ENCODE results near the gene GPR63.

GPR63 gene

DNA sequence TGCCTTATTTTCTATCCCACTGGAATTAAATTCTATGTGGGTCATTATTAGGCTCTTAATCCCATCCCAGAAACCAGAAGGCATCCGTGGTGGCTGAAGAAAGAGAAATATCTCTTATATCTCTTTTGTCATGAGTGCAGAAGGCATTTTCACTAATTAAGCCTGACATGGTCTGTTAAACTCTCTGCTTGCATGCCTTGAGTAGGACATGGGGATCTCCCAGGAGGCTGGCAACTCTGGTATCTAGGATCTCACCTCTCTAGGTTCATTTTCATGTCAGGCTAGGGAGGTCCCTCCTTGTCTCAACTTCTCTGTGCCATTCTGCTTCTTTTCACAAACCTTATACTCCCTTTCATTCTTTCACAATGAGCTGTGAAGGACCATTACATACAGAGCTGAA, 25.3 kb upstream of the GPR63 start:
- TF ChIP-seq Cebpa-rat (IDR thresholded peaks at IDR 0.05) = no peak
- no peak overlapping the region for H3K4me2 ChIP-seq
- H3K9ac ChIP-seq = no peak overlapping the region
- no peaks in the 10 kb centered on the region for H3K9me3 ChIP-seq (replicated peaks in 1 of 11)
- H3K4me3 ChIP-seq = no peak overlapping the region
- no peaks in the 10 kb centered on the region for H3K27me3 ChIP-seq
- no peaks in the 10 kb centered on the region for H4K20me1 ChIP-seq
- no peak overlapping the region for H3K27ac ChIP-seq
- no peaks in the 10 kb centered on the region for H3K36me3 ChIP-seq
- no peaks in the 10 kb centered on the region for H3K4me1 ChIP-seq

DNA sequence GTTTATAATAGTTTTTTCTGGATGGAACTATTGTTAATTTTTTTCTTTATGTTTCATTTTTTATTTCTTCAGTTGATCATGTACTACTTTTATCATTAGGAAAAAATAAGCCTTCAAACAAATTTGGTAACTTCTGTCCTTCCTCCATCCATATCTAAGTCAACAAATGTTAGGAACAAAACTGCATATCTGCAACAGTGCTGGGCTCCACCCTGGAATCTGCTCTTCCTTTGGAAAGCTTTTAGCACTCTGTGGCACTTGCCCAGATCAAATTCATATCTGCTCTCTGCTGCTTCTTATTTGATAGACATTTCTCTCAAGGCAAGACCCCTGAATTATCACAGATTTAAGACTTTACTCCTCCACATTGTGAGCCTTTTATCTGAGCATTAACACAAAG, 24.3 kb upstream of the GPR63 start:
- Histone ChIP-seq H3K36me3 (no peaks in the 10 kb centered on the region), H3K4me2 (no peak overlapping the region), H3K27me3 (no peaks in the 10 kb centered on the region), H3K27ac (no peak overlapping the region), H3K4me1 (no peaks in the 10 kb centered on the region), H4K20me1 (no peaks in the 10 kb centered on the region), H3K4me3 (no peak overlapping the region), H3K9ac (no peak overlapping the region), H3K9me3 (replicated peaks in 1 of 11) (no peaks in the 10 kb centered on the region)
- TF ChIP-seq Cebpa-rat (IDR thresholded peaks at IDR 0.05) = no peak

DNA sequence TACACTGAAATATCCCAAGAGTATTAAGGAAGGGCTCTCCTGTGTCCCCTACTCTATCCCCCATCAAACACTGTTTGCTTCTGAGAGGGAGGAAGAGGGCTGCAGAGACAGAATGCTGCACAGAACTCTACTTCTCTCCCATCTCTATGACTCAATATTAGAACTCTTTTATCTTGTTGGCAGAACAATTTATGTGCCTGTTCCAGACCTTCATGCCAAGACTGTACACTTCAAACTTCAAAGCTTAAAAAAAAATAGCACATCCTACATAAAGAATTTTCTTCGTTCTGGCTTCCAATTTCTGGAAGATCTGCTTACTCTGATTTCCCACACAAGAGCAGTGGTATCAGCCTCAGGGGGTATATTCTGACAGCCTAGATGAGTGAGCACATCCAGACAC, 19.6 kb upstream of the GPR63 start:
- no peak overlapping the region for H3K4me2 ChIP-seq
- no peak for TF ChIP-seq Cebpa-rat (IDR thresholded peaks at IDR 0.05)

DNA sequence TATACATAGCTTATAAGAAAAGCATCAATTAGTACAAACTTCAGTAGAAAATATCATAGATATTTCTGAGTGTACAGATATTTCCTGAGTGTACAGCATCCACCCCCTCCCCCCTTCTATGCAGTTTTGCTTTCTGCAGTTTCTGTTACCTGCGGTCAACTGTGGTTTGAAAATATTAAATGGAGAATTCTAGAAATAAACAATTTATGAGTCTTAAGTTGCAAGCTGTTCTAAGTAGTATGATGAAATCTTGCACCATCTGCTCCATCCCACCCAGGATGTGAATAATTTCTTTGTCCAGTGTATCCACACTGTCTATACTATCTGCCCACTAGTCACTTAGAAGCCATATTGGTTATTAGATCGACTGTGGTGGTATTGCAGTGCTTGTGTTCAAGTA, 15.8 kb upstream of the GPR63 start:
- Histone ChIP-seq H3K4me3 (no peak overlapping the region), H4K20me1 (no peaks in the 10 kb centered on the region), H3K9me3 (replicated peaks in 1 of 11) (peaks cover 0 to 13% (median 0%) of the 10 kb centered on the region in 11 experiments; a peak in 6 of 22 replicates), H3K27me3 (no peaks in the 10 kb centered on the region), H3K9ac (no peak overlapping the region), H3K36me3 (no peaks in the 10 kb centered on the region), H3K27ac (no peak overlapping the region), H3K4me2 (no peak overlapping the region), H3K4me1 (no peaks in the 10 kb centered on the region)
- no peak for TF ChIP-seq Cebpa-rat (IDR thresholded peaks at IDR 0.05)

More for the DNA sequence above, 19.6 kb upstream of the GPR63 start:
- no peak overlapping the region for H3K9ac ChIP-seq
- H3K4me1 ChIP-seq = no peaks in the 10 kb centered on the region
- H3K9me3 ChIP-seq (replicated peaks in 1 of 11) = peaks cover 0 to 10% (median 0%) of the 10 kb centered on the region in 11 experiments; a peak in 3 of 22 replicates
- H3K27me3 ChIP-seq = no peaks in the 10 kb centered on the region
- H3K27ac ChIP-seq = no peak overlapping the region
- no peak overlapping the region for H3K4me3 ChIP-seq
- no peaks in the 10 kb centered on the region for H3K36me3 ChIP-seq
- H4K20me1 ChIP-seq = no peaks in the 10 kb centered on the region

DNA sequence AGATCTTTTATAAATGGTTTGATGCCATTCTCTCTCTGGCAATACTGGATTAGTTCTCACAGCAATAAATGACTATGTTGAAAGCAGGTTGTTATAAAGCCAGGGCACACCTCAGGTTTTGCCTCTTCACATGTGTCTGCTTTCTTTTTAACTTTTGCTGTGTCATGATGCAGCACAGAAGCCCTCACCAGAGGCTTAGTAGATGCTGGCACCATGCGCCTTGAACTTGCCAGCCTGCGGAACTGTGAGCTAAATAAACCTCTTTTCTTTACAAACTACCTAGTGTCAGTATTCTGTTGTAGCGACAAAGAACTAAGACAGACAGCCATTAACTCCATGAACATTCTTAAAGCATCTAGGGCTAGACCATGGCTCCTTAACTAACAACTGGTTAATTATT, 15.3 kb upstream of the GPR63 start:
- H3K4me2 ChIP-seq = no peak overlapping the region
- no peak overlapping the region for H3K27ac ChIP-seq
- H3K4me1 ChIP-seq = no peaks in the 10 kb centered on the region
- TF ChIP-seq Cebpa-rat (IDR thresholded peaks at IDR 0.05) = no peak
- no peak overlapping the region for H3K4me3 ChIP-seq
- no peaks in the 10 kb centered on the region for H3K27me3 ChIP-seq
- no peaks in the 10 kb centered on the region for H4K20me1 ChIP-seq
- no peak overlapping the region for H3K9ac ChIP-seq
- no peaks in the 10 kb centered on the region for H3K36me3 ChIP-seq
- peaks cover 0 to 15% (median 0%) of the 10 kb centered on the region in 11 experiments; a peak in 9 of 22 replicates for H3K9me3 ChIP-seq (replicated peaks in 1 of 11)

DNA sequence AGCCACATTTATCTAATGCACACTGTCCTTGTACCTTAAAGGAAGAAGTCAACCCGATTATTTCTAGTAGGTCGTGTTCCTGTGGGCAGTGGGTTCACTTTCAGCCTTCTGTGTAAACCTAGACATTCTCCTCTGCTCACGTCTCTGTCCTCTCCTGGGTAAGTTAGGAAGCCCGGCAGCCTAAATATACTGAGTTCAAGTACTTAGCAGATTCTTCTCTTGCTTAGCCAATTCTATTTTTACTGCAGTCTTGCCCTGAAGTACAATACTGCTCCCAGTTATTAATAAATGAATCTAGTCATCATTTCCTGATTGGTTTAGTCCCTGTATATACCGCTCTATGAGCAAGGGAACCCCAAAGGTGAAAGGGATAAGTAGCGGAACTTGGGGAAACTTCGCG, 14.6 kb upstream of the GPR63 start:
- Histone ChIP-seq H3K27ac (no peak overlapping the region), H4K20me1 (no peaks in the 10 kb centered on the region), H3K4me2 (no peak overlapping the region), H3K36me3 (no peaks in the 10 kb centered on the region), H3K4me1 (no peaks in the 10 kb centered on the region), H3K27me3 (no peaks in the 10 kb centered on the region), H3K9ac (no peak overlapping the region), H3K9me3 (replicated peaks in 1 of 11) (peaks cover 0 to 20% (median 5%) of the 10 kb centered on the region in 11 experiments; a peak in 12 of 22 replicates), H3K4me3 (no peak overlapping the region)
- no peak for TF ChIP-seq Cebpa-rat (IDR thresholded peaks at IDR 0.05)

DNA sequence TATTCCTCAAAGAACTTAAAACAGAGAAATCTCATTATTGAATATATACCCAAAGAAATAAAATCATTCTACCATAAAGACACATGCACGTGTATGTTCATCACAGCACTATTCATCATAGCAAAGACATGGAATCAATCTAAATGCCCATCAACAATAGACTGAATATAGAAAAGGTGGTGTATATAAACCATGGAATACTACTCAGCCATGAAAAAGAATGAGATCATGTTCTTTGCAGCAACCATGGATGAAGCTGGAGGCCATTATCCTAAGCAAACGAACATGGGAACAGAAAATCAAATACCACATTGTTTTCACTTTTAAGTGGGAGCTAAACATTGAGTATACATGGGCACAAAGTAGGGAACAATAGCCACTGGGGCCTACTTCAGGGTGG, 12.3 kb upstream of the GPR63 start:
- TF ChIP-seq Cebpa-rat (IDR thresholded peaks at IDR 0.05) = no peak
- no peak overlapping the region for H3K27ac ChIP-seq
- no peaks in the 10 kb centered on the region for H3K36me3 ChIP-seq
- no peaks in the 10 kb centered on the region for H3K4me1 ChIP-seq
- no peaks in the 10 kb centered on the region for H4K20me1 ChIP-seq
- H3K9me3 ChIP-seq (replicated peaks in 1 of 11) = peaks cover 4 to 23% (median 11%) of the 10 kb centered on the region in 11 experiments; a peak in 16 of 22 replicates
- no peak overlapping the region for H3K4me3 ChIP-seq
- no peak overlapping the region for H3K4me2 ChIP-seq
- H3K9ac ChIP-seq = no peak overlapping the region
- H3K27me3 ChIP-seq = no peaks in the 10 kb centered on the region

DNA sequence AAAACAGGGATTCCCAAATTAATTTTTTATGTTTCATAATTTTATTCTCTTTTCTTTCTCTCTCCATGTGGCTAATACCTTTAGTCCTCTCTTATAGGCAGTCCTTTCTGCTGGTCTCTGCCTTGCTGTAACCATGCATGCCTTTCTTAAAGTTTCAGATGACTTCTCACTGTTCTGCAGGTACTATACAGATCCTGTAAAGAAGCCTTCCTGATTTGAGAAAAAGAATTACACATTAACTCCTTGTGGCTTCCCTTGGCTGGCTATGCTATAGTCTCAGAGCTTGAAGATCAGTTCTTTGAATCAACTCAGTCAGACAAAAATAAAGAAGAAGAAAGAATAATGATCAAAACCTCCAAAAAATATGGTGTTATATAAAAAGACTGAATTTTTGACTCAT, 7.3 kb upstream of the GPR63 start:
- Histone ChIP-seq H3K9ac (no peak overlapping the region), H3K4me3 (no peak overlapping the region), H3K4me2 (no peak overlapping the region), H3K4me1 (no peaks in the 10 kb centered on the region), H3K9me3 (replicated peaks in 1 of 11) (peaks cover 4 to 20% (median 9%) of the 10 kb centered on the region in 11 experiments; a peak in 15 of 22 replicates), H3K36me3 (no peaks in the 10 kb centered on the region), H4K20me1 (no peaks in the 10 kb centered on the region), H3K27me3 (no peaks in the 10 kb centered on the region), H3K27ac (no peak overlapping the region)
- no peak for TF ChIP-seq Cebpa-rat (IDR thresholded peaks at IDR 0.05)

DNA sequence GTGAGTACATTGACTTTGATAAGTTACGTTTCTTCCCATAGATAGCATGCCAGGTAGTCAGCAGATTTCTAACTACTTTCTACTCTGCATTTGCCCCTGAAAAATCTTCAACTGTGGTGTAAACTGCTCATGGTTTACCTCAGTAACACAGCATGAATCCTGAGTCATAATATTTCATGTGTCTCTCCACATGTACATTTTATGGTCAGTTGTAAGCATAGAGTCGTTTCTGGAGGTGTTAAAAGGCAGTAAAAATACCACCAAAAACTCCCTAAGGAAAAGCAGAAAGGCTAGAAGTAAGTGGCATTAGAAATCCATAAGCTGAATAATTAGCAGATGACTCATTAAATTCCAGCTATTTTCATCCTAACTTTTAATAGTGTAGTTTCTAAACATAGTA, 4.1 kb upstream of the GPR63 start:
- Histone ChIP-seq H3K27ac (no peak overlapping the region), H3K27me3 (peaks cover 0 to 7% (median 0%) of the 10 kb centered on the region in 11 experiments; a peak in 1 of 22 replicates), H4K20me1 (no peaks in the 10 kb centered on the region), H3K9ac (no peak overlapping the region), H3K9me3 (replicated peaks in 1 of 11) (peaks cover 0 to 15% (median 8%) of the 10 kb centered on the region in 11 experiments; a peak in 9 of 22 replicates), H3K4me3 (no peak overlapping the region), H3K4me2 (no peak overlapping the region), H3K36me3 (no peaks in the 10 kb centered on the region), H3K4me1 (peaks cover under 1 to 9% (median 1%) of the 10 kb centered on the region in 10 experiments; a peak in 17 of 20 replicates)
- no peak for TF ChIP-seq Cebpa-rat (IDR thresholded peaks at IDR 0.05)

DNA sequence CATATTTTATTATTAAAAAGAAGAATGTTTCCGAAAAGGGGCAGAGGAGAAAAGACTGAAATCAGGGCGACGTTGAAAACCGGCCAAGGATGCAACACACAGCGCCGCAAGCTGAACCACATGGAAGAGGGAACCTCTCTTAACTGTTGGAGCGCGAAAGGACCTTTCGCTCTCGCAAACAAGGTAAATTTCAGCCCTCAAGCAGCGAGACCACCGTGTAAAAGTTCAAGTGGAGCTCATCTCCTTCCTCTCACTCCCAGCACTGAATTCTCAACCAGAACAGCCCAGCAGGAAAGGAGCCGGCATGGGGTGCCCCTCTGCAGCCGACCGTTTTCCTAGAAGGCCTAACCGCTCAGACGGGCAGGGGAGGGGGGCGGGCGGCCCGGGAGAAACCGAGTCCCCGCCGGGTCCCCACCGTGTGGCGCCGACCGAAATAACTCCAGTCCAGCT, 621 bp downstream of the GPR63 start:
- H3K4me1 ChIP-seq = peaks cover 6 to 21% (median 17%) of the 10 kb centered on the region in 10 experiments; a peak in 18 of 20 replicates
- peak overlapping the region; percentile 64 to 88 (median 84) for H3K9ac ChIP-seq
- H4K20me1 ChIP-seq = peaks cover 0 to 13% (median 0%) of the 10 kb centered on the region in 11 experiments; a peak in 2 of 22 replicates
- peak overlapping the region; percentile 70 to 95 (median 88) for H3K4me3 ChIP-seq
- TF ChIP-seq Cebpa-rat (IDR thresholded peaks at IDR 0.05) = no peak
- peak overlapping the region in 10 of 11 experiments; percentile 52 to 85 (median 77); a peak in 20 of 22 replicates for H3K27ac ChIP-seq
- peaks cover 0 to 7% (median 0%) of the 10 kb centered on the region in 11 experiments; a peak in 1 of 22 replicates for H3K27me3 ChIP-seq
- H3K4me2 ChIP-seq = peak overlapping the region; percentile 81 to 97 (median 90)
- peaks cover 0 to 6% (median 1%) of the 10 kb centered on the region in 11 experiments; a peak in 13 of 22 replicates for H3K36me3 ChIP-seq
- H3K9me3 ChIP-seq (replicated peaks in 1 of 11) = no peaks in the 10 kb centered on the region

Data from BLaER1 treated with 17β-estradiol and CSF1 and Interleukin-3, amounts not matched to agents 10 nM and 100 nM (cell line).